ENCODE results near the gene ZMYND8. TPM values are rescaled to one million over a fixed set of nuclear protein-coding genes. Genes with fewer than 3 reads are reported as not detected.

ZMYND8 gene
- total RNA-seq, 1 donor from 2014 or later = 37.9 TPM

GRCh38 chr20:47359530-47360296 is 3.2 kb upstream of the ZMYND8 start:
- H3K9me3 ChIP-seq (replicated peaks) = no peaks in the 10 kb centered on the region
- TF ChIP-seq, protein P1, sequence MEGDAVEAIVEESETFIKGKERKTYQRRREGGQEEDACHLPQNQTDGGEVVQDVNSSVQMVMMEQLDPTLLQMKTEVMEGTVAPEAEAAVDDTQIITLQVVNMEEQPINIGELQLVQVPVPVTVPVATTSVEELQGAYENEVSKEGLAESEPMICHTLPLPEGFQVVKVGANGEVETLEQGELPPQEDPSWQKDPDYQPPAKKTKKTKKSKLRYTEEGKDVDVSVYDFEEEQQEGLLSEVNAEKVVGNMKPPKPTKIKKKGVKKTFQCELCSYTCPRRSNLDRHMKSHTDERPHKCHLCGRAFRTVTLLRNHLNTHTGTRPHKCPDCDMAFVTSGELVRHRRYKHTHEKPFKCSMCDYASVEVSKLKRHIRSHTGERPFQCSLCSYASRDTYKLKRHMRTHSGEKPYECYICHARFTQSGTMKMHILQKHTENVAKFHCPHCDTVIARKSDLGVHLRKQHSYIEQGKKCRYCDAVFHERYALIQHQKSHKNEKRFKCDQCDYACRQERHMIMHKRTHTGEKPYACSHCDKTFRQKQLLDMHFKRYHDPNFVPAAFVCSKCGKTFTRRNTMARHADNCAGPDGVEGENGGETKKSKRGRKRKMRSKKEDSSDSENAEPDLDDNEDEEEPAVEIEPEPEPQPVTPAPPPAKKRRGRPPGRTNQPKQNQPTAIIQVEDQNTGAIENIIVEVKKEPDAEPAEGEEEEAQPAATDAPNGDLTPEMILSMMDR (IDR thresholded peaks at IDR 0.05; ENCODE audit: borderline replicate concordance) = no peak
- H3K27me3 ChIP-seq (ENCODE audit: low read depth) = no peaks in the 10 kb centered on the region
- peak overlapping the region; percentile 56 for H3K4me3 ChIP-seq
- H3K36me3 ChIP-seq = no peaks in the 10 kb centered on the region
- H3K27ac ChIP-seq (replicated peaks) = peak overlapping the region; percentile 100
- intact Hi-C loops (cut with micrococcal nuclease) = loop anchor here (5.0 kb wide), 1 partner anchor 42 kb away; no protein-coding TSS in a partner anchor
- no peak for DNase-seq
- peaks cover 82% of the 10 kb centered on the region for H3K4me1 ChIP-seq

DNA sequence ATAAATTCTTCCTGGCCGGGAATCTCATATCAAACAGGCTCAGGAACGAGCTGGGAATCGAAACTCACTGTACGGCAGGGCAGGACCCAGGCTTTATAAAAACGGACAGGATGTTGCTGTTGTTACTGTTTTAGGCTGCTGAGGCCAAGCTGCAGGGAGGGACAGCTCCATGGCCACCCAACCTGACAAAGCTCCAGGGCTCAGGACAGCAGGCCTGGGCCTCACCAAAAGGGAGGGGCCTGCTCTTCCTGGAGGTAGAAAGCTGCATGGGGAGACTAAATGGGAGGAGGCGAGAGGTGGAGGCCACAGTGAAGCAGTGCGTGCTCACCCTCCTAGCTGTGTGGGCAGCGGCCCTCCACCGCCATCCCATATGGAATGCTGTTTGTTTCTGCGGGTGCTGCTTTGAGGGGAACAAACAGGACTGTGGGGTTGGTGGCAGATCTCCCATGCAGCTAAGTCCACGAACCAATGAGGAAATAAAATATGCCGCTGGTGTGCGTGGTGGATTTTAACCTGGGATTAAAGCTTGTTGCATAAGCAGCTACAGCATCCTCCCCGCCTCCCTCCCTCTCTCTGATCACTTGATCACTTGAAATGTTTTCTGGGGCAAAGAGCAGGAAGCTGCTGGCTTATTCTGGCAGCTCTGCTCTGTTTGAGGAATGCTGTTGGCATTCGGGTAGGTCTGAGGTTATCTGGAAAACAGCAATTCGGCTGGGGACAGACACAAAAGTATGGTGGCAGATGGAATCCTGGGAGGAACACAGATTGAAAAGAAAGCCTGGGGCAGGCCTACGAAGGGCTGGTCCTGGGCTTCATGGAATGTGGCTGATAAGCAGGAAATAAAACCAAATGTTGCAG is 2.4 kb upstream of the ZMYND8 start:
- DNase-seq = peak; percentile 64
- Histone ChIP-seq H3K27ac (replicated peaks) (peak overlapping the region; percentile 100), H3K27me3 (ENCODE audit: low read depth) (no peaks in the 10 kb centered on the region), H3K4me1 (peaks cover 90% of the 10 kb centered on the region), H3K9me3 (replicated peaks) (no peaks in the 10 kb centered on the region), H3K4me3 (peak overlapping the region; percentile 56), H3K36me3 (no peaks in the 10 kb centered on the region)
- TF ChIP-seq, protein P1 (IDR thresholded peaks at IDR 0.05; ENCODE audit: borderline replicate concordance) = no peak
- intact Hi-C loops (cut with micrococcal nuclease) = loop anchor here (5.0 kb wide), 1 partner anchor 42 kb away; no protein-coding TSS in a partner anchor

DNA sequence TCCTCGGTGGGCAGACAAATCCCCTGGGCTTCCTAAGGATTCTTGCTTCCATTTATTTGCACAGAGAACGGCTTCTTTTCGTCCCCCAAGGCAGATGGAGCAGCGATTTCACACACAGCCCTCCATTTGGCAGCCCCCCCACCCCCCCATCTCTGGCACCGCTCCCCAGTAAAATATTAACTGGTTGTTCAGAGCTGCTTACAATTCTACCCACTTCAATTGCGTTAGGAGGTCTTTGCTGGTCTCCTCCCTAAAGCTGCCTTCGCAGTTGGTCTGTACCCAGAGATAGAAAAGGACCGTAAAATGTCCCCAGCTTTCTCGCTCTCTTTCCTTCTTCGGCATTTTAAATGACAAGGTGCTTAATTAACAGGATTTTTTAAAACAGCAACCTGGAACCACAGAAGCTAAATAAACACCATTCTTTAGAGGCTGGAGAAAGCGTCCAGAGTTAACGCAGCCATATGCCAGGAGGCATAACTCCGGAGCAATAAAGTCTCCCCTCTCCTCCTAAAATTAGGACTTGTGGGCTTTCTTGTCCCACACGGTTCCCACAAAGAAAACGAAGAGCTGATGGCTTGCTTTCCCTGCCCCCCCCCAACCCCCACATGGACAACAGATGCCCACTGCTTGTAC is 1.7 kb upstream of the ZMYND8 start:
- Histone ChIP-seq H3K9me3 (replicated peaks) (no peaks in the 10 kb centered on the region), H3K36me3 (no peaks in the 10 kb centered on the region), H3K27ac (replicated peaks) (peak overlapping the region; percentile 100), H3K4me1 (peaks cover 98% of the 10 kb centered on the region), H3K27me3 (ENCODE audit: low read depth) (no peaks in the 10 kb centered on the region), H3K4me3 (peak overlapping the region; percentile 35)
- DNase-seq = no peak
- intact Hi-C loops (cut with micrococcal nuclease) = loop anchor here (5.0 kb wide), 1 partner anchor 41 kb away; no protein-coding TSS in a partner anchor
- TF ChIP-seq, protein P1 (IDR thresholded peaks at IDR 0.05; ENCODE audit: borderline replicate concordance) = no peak

- H3K27ac ChIP-seq (replicated peaks) = peak overlapping the region; percentile 100
- H3K4me3 ChIP-seq = peak overlapping the region; percentile 35
- no peaks in the 10 kb centered on the region for H3K9me3 ChIP-seq (replicated peaks)
- intact Hi-C loops (cut with micrococcal nuclease) = loop anchor here (5.0 kb wide), 1 partner anchor 40 kb away; no protein-coding TSS in a partner anchor
- TF ChIP-seq, protein P1 (IDR thresholded peaks at IDR 0.05; ENCODE audit: borderline replicate concordance) = no peak
- H3K4me1 ChIP-seq = peaks cover 100% of the 10 kb centered on the region
- DNase-seq = peak; percentile 78
- no peaks in the 10 kb centered on the region for H3K27me3 ChIP-seq (ENCODE audit: low read depth)
- no peaks in the 10 kb centered on the region for H3K36me3 ChIP-seq
Measured at GRCh38 chr20:47357296-47358038, 968 bp upstream of the ZMYND8 start.

Measured in left ventricle myocardium inferior (tissue), 1 donor.